WTC11 (cell line): ENCODE results near the gene RGS19. TPM values are rescaled to one million over a fixed set of nuclear protein-coding genes. Genes with fewer than 3 reads are reported as not detected.

ENCODE experiments used
- ATAC-seq: fragments of 200-7000 bp; cut with Tn5 transposase; 2 replicates; pipeline ENCODE4 v1.10.0; 2021; ENCODE audit warnings: mild to moderate bottlenecking, moderate library complexity
- CTCF ChIA-PET: fragments of 300-600 bp; sonication (Branson Sonifier 250); formaldehyde crosslinking; loops from one replicate; lab custom pipeline; 2021; ENCODE audit warnings: antibody characterized with exemption; lab: Charles Lee
- POLR2A ChIA-PET: fragments of 350-600 bp; sonication (Branson Sonifier 250); formaldehyde crosslinking; loops from one replicate; lab custom pipeline; 2021; ENCODE audit warnings: antibody characterized with exemption; lab: Charles Lee
- DNase-seq: peaks from one replicate; pipeline ENCODE4 v3.0.0; 2021; ENCODE audit warnings: low spot score
- H3K27ac Mint-ChIP-seq: 2 replicates; pipeline ENCODE4 v1.8.0; 2021; ENCODE audit warnings: mixed read lengths
- H3K27me3 Mint-ChIP-seq: 2 replicates; pipeline ENCODE4 v1.8.0; 2021; ENCODE audit warnings: low read depth, mild to moderate bottlenecking, moderate library complexity, mixed read lengths
- H3K36me3 Mint-ChIP-seq: 2 replicates; pipeline ENCODE4 v1.8.0; 2021; ENCODE audit warnings: mixed read lengths
- H3K4me1 Mint-ChIP-seq: 2 replicates; pipeline ENCODE4 v1.8.0; 2022; ENCODE audit warnings: mixed read lengths
- H3K4me3 Mint-ChIP-seq: 2 replicates; pipeline ENCODE4 v1.8.0; 2021; ENCODE audit warnings: mild to moderate bottlenecking, moderate library complexity, mixed read lengths
- H3K9me3 Mint-ChIP-seq: 2 replicates; pipeline ENCODE4 v1.8.0; 2021; ENCODE audit warnings: mixed read lengths
- FOXP1 ChIP-seq: sonication (generic); formaldehyde crosslinking; IDR thresholded peaks from 2 replicates; pipeline ENCODE4 v1.8.0; 2022; ENCODE audit warnings: missing genetic modification reagents, mild to moderate bottlenecking, moderate library complexity, borderline replicate concordance
- MYBL2 ChIP-seq: sonication (generic); formaldehyde crosslinking; IDR thresholded peaks from 2 replicates; pipeline ENCODE4 v1.8.1; 2023; ENCODE audit warnings: mild to moderate bottlenecking, moderate library complexity, missing genetic modification reagents
- NFYB ChIP-seq: sonication (generic); formaldehyde crosslinking; conservative IDR thresholded peaks from 2 replicates; pipeline ENCODE4 v1.8.0; 2022; ENCODE audit warnings: low read depth, missing genetic modification reagents
- OVOL2 ChIP-seq: fragments of 250-450 bp; sonication (Bioruptor Pico); IDR thresholded peaks from 2 replicates; pipeline ENCODE4 v1.9.0; 2021; ENCODE audit warnings: mild to moderate bottlenecking, borderline replicate concordance
- PRRX2 ChIP-seq: fragments of 250-450 bp; sonication (Bioruptor Pico); IDR thresholded peaks from 2 replicates; pipeline ENCODE4 v1.8.0; 2021; ENCODE audit warnings: mild to moderate bottlenecking
- ZNF138 ChIP-seq: sonication (generic); formaldehyde crosslinking; conservative IDR thresholded peaks from 2 replicates; pipeline ENCODE4 v1.8.1; 2022; ENCODE audit warnings: mild to moderate bottlenecking, moderate library complexity, missing genetic modification reagents
- ZNF263 ChIP-seq: sonication (generic); formaldehyde crosslinking; IDR thresholded peaks from 2 replicates; pipeline ENCODE4 v1.8.1; 2022; ENCODE audit warnings: low read depth, mild to moderate bottlenecking, moderate library complexity, missing genetic modification reagents
- total RNA-seq: library from RNA; stranded (reverse); gene quantifications from 3 replicates; pipeline ENCODE4 v1.2.3, GENCODE V29; 2021
- TF ChIP-seq, protein P1 (sequence below): sonication (generic); formaldehyde crosslinking; IDR thresholded peaks from 2 replicates; pipeline ENCODE4 v1.8.1; 2023; ENCODE audit warnings: mild to moderate bottlenecking, missing genetic modification reagents, moderate library complexity
- TF ChIP-seq, protein P2 (sequence below): sonication (generic); formaldehyde crosslinking; IDR thresholded peaks from 2 replicates; pipeline ENCODE4 v1.8.1; 2023; ENCODE audit warnings: mild to moderate bottlenecking, missing genetic modification reagents, moderate library complexity
- TF ChIP-seq, protein P3 (sequence below): sonication (generic); formaldehyde crosslinking; IDR thresholded peaks from 2 replicates; pipeline ENCODE4 v1.8.0; 2022; ENCODE audit warnings: mild to moderate bottlenecking, missing genetic modification reagents
- TF ChIP-seq, protein P4 (sequence below): fragments of 250-450 bp; sonication (Bioruptor Pico); IDR thresholded peaks from 2 replicates; pipeline ENCODE4 v1.9.0; 2021; ENCODE audit warnings: moderate library complexity, mild to moderate bottlenecking, inconsistent platforms, borderline replicate concordance
- TF ChIP-seq, protein P5 (sequence below): sonication (generic); formaldehyde crosslinking; IDR thresholded peaks from 2 replicates; pipeline ENCODE4 v1.8.0; 2023; ENCODE audit warnings: missing genetic modification reagents
- TF ChIP-seq, protein P6 (sequence below): sonication (generic); formaldehyde crosslinking; conservative IDR thresholded peaks from 2 replicates; pipeline ENCODE4 v1.8.1; 2022; ENCODE audit warnings: mild to moderate bottlenecking, missing genetic modification reagents
- TF ChIP-seq, protein P7 (sequence below): fragments of 250-450 bp; sonication (Bioruptor Pico); conservative IDR thresholded peaks from 2 replicates; pipeline ENCODE4 v1.9.0; 2021; ENCODE audit warnings: mild to moderate bottlenecking
- TF ChIP-seq, protein P8 (sequence below): sonication (generic); formaldehyde crosslinking; IDR thresholded peaks from 2 replicates; pipeline ENCODE4 v1.8.1; 2022; ENCODE audit warnings: low read depth, mild to moderate bottlenecking, moderate library complexity, missing genetic modification reagents, borderline replicate concordance
- TF ChIP-seq, protein P9 (sequence below): sonication (generic); formaldehyde crosslinking; IDR thresholded peaks from 2 replicates; pipeline ENCODE4 v1.8.1; 2023; ENCODE audit warnings: mild to moderate bottlenecking, missing genetic modification reagents, borderline replicate concordance

RGS19 gene
- total RNA-seq, 1 experiment from 2014 or later, result 13.8 TPM

DNA sequence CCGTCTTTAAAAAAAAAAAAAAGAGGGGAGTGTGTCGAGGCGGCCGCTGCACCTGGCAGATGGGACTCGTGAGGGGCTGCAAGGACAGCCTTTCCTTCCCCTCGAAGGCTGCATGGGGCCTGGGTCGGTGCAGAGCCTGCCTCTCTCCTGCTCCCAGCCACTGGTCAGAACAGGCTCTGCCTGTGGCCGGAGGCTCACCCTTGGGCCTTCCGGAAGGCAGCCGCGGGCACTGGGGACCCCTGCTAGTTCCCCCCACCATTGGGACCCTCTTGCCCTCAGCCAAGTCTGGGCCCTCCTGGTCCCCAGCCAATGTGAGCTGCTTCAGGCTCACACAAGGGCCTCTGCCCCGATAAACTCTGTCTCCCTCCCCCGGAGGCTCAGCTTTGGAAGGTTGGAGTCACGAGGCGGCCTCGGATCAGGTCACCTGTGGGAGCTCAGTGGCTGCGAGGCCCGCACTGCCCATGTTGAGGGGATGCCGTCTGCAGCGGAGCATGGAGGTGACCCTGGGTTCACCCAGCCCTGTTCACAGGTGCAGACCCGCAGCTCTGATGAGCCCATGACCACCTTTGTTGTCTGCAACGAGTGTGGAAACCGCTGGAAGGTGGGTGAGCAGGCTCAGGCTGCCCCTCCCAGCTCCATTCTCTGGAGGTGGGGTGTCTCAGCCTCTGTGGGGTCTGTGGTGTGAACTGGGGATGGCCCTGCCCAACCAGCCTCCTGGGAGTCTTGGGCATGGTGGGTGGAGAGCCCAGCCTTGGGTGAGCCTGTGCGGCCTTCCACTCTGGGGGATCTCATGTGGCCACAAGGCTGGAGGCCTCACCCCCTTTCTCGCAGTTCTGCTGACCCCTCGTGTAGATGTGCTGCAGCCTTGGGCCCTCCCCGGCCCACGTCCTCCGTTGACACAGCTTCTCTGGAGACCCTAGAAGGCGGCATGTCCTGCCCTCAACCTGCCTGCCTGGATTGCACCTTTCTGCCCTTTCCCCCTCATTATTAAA, 7.7 kb downstream of the RGS19 start:
- H3K27ac Mint-ChIP-seq, result no peak overlapping the region; the same call in 1 of the 2 replicates
- no peak for ATAC-seq
- no peaks in the 10 kb centered on the region for H3K9me3 Mint-ChIP-seq
- H3K27me3 Mint-ChIP-seq, result no peaks in the 10 kb centered on the region; the same call in 1 of the 2 replicates
- H3K4me1 Mint-ChIP-seq, result peaks cover 7% of the 10 kb centered on the region; the same call in 1 of the 2 replicates
- no peak for DNase-seq
- H3K4me3 Mint-ChIP-seq, result no peak overlapping the region
- TF ChIP-seq MYBL2, result 0 out of 2 replicates have a peak, but pooled peaks have one; percentile 22
- TF ChIP-seq, protein P1, sequence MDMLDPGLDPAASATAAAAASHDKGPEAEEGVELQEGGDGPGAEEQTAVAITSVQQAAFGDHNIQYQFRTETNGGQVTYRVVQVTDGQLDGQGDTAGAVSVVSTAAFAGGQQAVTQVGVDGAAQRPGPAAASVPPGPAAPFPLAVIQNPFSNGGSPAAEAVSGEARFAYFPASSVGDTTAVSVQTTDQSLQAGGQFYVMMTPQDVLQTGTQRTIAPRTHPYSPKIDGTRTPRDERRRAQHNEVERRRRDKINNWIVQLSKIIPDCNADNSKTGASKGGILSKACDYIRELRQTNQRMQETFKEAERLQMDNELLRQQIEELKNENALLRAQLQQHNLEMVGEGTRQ (CRISPR knock-in tag), result no peak
- TF ChIP-seq, all 79 proteins: peak for 1
- ChIA-PET POLR2A (no interaction called here), CTCF (interaction anchor here (1.3 to 1.4 kb wide), 2 partner anchors 49 to 91 kb away, joined by 3 to 7 read pairs; partner anchors contain the start of gene PRPF6)
- H3K36me3 Mint-ChIP-seq, result no peaks in the 10 kb centered on the region

DNA sequence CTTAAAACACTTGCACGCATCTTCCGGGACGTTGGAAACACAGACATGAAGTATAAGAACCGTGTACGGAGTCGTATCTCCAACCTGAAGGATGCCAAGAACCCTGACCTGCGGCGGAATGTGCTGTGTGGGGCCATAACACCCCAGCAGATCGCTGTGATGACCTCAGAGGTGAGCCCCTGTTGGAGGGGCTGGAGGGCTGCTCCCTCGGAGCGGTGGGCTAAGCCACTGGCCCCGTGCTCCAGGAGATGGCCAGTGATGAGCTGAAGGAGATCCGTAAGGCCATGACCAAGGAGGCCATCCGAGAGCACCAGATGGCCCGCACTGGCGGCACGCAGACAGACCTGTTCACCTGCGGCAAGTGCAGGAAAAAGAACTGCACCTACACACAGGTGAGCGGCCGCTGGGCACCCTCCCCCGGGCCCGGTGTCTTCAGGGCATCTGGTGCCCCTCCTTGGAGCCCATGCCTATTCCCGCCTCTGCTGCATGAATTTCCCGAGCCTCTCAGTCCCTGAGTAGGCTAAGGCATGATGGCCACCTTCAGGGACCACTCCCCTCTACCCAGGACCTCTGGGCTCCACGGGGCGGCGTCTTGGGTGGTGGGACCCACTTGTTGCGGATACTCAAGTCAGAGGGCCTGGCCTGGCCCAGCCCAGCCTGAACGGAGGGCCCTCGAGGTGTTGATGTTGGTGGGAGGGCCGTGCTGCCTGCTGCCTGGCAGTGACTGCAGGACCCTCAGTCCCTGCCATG, 8.9 kb downstream of the RGS19 start:
- Mint-ChIP-seq H3K27ac (no peak overlapping the region), H3K36me3 (no peaks in the 10 kb centered on the region), H3K27me3 (no peaks in the 10 kb centered on the region; the same call in 1 of the 2 replicates), H3K9me3 (no peaks in the 10 kb centered on the region), H3K4me3 (no peak overlapping the region), H3K4me1 (peaks cover 15% of the 10 kb centered on the region)
- DNase-seq, result no peak
- POLR2A ChIA-PET, result interaction anchor here (1.5 kb wide), 1 partner anchor 50 kb away, joined by 6 read pairs; no protein-coding TSS in a partner anchor
- no peak for ATAC-seq
- CTCF ChIA-PET, result interaction anchor here (0.6 to 2.2 kb wide), 13 partner anchors 10 to 353 kb away, joined by 3 to 16 read pairs (median 4); partner anchors contain the start of genes LKAAEAR1, OPRL1 and PRPF6
- no peak for TF ChIP-seq MYBL2
- no peak for TF ChIP-seq ZNF263 (CRISPR knock-in tag)
- TF ChIP-seq, protein P2, sequence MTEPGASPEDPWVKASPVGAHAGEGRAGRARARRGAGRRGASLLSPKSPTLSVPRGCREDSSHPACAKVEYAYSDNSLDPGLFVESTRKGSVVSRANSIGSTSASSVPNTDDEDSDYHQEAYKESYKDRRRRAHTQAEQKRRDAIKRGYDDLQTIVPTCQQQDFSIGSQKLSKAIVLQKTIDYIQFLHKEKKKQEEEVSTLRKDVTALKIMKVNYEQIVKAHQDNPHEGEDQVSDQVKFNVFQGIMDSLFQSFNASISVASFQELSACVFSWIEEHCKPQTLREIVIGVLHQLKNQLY (CRISPR knock-in tag), result no peak
- TF ChIP-seq, protein P3, sequence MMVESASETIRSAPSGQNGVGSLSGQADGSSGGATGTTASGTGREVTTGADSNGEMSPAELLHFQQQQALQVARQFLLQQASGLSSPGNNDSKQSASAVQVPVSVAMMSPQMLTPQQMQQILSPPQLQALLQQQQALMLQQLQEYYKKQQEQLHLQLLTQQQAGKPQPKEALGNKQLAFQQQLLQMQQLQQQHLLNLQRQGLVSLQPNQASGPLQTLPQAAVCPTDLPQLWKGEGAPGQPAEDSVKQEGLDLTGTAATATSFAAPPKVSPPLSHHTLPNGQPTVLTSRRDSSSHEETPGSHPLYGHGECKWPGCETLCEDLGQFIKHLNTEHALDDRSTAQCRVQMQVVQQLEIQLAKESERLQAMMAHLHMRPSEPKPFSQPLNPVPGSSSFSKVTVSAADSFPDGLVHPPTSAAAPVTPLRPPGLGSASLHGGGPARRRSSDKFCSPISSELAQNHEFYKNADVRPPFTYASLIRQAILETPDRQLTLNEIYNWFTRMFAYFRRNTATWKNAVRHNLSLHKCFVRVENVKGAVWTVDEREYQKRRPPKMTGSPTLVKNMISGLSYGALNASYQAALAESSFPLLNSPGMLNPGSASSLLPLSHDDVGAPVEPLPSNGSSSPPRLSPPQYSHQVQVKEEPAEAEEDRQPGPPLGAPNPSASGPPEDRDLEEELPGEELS (CRISPR knock-in tag), result no peak
- TF ChIP-seq OVOL2 (CRISPR knock-in tag), result no peak
- no peak for TF ChIP-seq NFYB (CRISPR knock-in tag)
- TF ChIP-seq, protein P4, sequence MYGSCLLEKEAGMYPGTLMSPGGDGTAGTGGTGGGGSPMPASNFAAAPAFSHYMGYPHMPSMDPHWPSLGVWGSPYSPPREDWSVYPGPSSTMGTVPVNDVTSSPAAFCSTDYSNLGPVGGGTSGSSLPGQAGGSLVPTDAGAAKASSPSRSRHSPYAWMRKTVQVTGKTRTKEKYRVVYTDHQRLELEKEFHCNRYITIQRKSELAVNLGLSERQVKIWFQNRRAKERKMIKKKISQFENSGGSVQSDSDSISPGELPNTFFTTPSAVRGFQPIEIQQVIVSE, result no peak
- TF ChIP-seq, protein P5, sequence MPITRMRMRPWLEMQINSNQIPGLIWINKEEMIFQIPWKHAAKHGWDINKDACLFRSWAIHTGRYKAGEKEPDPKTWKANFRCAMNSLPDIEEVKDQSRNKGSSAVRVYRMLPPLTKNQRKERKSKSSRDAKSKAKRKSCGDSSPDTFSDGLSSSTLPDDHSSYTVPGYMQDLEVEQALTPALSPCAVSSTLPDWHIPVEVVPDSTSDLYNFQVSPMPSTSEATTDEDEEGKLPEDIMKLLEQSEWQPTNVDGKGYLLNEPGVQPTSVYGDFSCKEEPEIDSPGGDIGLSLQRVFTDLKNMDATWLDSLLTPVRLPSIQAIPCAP (CRISPR knock-in tag), result no peak
- TF ChIP-seq PRRX2 (CRISPR knock-in tag), result no peak
- TF ChIP-seq, protein P6, sequence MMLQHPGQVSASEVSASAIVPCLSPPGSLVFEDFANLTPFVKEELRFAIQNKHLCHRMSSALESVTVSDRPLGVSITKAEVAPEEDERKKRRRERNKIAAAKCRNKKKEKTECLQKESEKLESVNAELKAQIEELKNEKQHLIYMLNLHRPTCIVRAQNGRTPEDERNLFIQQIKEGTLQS (CRISPR knock-in tag), result no peak
- no peak for TF ChIP-seq ZNF138
- TF ChIP-seq, protein P7, sequence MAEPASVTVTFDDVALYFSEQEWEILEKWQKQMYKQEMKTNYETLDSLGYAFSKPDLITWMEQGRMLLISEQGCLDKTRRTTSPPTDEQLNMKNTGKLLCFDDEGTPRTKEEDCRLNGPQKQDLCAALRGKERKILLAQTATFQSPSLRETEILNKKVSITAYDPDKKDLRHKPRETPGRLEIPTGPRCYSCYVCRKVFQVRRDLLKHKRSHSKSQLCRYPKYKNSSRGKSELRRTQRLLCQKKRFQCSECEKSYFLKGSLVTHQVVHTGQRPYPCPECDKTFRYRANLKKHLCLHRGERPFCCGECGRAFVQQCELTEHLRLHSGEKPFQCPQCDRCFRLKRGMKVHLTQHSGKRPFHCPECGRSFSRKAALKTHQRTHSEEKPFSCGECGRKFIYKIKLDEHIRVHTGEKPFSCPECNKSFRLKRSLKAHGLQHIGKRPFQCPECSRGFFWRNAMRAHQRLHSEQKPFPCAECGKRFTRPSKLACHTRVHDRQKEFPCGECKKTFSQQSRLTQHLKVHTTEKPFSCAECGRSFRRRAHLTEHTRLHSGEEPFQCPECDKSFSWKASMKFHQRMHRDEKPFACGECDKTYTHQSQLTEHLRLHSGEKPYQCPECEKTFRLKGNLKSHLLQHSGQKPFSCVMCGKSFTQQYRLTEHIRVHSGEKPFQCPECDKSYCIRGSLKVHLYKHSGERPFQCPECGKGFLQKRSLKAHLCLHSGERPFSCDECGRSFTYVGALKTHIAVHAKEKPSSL (CRISPR knock-in tag), result no peak
- TF ChIP-seq, protein P8, sequence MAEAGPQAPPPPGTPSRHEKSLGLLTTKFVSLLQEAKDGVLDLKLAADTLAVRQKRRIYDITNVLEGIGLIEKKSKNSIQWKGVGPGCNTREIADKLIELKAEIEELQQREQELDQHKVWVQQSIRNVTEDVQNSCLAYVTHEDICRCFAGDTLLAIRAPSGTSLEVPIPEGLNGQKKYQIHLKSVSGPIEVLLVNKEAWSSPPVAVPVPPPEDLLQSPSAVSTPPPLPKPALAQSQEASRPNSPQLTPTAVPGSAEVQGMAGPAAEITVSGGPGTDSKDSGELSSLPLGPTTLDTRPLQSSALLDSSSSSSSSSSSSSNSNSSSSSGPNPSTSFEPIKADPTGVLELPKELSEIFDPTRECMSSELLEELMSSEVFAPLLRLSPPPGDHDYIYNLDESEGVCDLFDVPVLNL, result no peak
- no peak for TF ChIP-seq FOXP1 (CRISPR knock-in tag)
- TF ChIP-seq, protein P9, sequence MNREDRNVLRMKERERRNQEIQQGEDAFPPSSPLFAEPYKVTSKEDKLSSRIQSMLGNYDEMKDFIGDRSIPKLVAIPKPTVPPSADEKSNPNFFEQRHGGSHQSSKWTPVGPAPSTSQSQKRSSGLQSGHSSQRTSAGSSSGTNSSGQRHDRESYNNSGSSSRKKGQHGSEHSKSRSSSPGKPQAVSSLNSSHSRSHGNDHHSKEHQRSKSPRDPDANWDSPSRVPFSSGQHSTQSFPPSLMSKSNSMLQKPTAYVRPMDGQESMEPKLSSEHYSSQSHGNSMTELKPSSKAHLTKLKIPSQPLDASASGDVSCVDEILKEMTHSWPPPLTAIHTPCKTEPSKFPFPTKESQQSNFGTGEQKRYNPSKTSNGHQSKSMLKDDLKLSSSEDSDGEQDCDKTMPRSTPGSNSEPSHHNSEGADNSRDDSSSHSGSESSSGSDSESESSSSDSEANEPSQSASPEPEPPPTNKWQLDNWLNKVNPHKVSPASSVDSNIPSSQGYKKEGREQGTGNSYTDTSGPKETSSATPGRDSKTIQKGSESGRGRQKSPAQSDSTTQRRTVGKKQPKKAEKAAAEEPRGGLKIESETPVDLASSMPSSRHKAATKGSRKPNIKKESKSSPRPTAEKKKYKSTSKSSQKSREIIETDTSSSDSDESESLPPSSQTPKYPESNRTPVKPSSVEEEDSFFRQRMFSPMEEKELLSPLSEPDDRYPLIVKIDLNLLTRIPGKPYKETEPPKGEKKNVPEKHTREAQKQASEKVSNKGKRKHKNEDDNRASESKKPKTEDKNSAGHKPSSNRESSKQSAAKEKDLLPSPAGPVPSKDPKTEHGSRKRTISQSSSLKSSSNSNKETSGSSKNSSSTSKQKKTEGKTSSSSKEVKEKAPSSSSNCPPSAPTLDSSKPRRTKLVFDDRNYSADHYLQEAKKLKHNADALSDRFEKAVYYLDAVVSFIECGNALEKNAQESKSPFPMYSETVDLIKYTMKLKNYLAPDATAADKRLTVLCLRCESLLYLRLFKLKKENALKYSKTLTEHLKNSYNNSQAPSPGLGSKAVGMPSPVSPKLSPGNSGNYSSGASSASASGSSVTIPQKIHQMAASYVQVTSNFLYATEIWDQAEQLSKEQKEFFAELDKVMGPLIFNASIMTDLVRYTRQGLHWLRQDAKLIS (CRISPR knock-in tag), result no peak
